H1 (cell line): Measurements from ENCODE around the gene FLVCR2. TPM values are rescaled to one million over a fixed set of nuclear protein-coding genes. Genes with fewer than 3 reads are reported as not detected.

Experiments used
- CTCF ChIA-PET: fragments of 300-600 bp; sonication (Branson Sonifier 250); formaldehyde crosslinking; loops from one replicate; lab custom pipeline; 2021; ENCODE audit not compliant: partially characterized antibody; lab: Charles Lee
- POLR2A ChIA-PET: fragments of 300-600 bp; sonication (Branson Sonifier 250); formaldehyde crosslinking; loops from one replicate; lab custom pipeline; 2021; ENCODE audit warnings: inconsistent platforms; ENCODE audit not compliant: partially characterized antibody; lab: Charles Lee
- DNase-seq, 2 experiments: peaks; one replicate each; pipeline versions ENCODE4 v3.0.0 to v3.0.0-alpha.2; 2010 to 2022; ENCODE audit warnings: low spot score in 2 of 2, low read depth in 1 of 2, mixed read lengths in 1 of 2
- FAIRE-seq: peaks from 2 replicates; lab custom pipeline; 2011; peaks lifted over from hg19 to GRCh38; lab: Jason Lieb, UNC
- H2AFZ ChIP-seq: 2 replicates; pipeline ENCODE4 v1.8.1; 2012; ENCODE audit warnings: low read length, inconsistent platforms
- H2AK5ac ChIP-seq: 2 replicates; pipeline ENCODE4 v1.6.1; 2013; ENCODE audit warnings: low read depth, low read length
- H2BK120ac ChIP-seq: replicated peaks from 2 replicates; pipeline ENCODE3; 2013; ENCODE audit warnings: low read depth, low read length, inconsistent platforms
- H2BK12ac ChIP-seq: 2 replicates; pipeline ENCODE4 v1.6.1; 2013; ENCODE audit warnings: low read depth, low read length
- H2BK15ac ChIP-seq: 2 replicates; pipeline ENCODE4 v1.6.1; 2013; ENCODE audit warnings: low read length
- H2BK20ac ChIP-seq: 2 replicates; pipeline ENCODE4 v1.6.1; 2013; ENCODE audit warnings: low read length
- H2BK5ac ChIP-seq: 2 replicates; pipeline ENCODE4 v1.6.1; 2013; ENCODE audit warnings: low read depth, low read length
- H3K14ac ChIP-seq: 2 replicates; pipeline ENCODE4 v1.6.1; 2013; ENCODE audit warnings: inconsistent platforms; ENCODE audit not compliant: insufficient read length
- H3K18ac ChIP-seq: 2 replicates; pipeline ENCODE4 v1.6.1; 2013; ENCODE audit warnings: low read length; ENCODE audit errors: extremely low read depth
- H3K23ac ChIP-seq: 2 replicates; pipeline ENCODE4 v1.6.1; 2013; ENCODE audit warnings: inconsistent platforms; ENCODE audit not compliant: insufficient read length
- H3K23me2 ChIP-seq: 2 replicates; pipeline ENCODE4 v1.6.1; 2013; ENCODE audit warnings: low read depth, low read length
- H3K27ac ChIP-seq: 2 replicates; pipeline ENCODE4 v1.6.1; 2011; ENCODE audit warnings: low read depth, low read length, inconsistent platforms
- H3K27me3 ChIP-seq, 4 experiments: replicated peaks in 1 of 4; 1 replicate in 1 of 4; 2 replicates in 3 of 4; pipeline versions ENCODE4 v1.6.1 to v1.8.1; 2011 to 2013; ENCODE audit warnings: low read length in 3 of 4, mild to moderate bottlenecking in 3 of 4, inconsistent platforms in 2 of 4, mixed read lengths in 2 of 4, moderate library complexity in 1 of 4; ENCODE audit not compliant: control insufficient read depth in 3 of 4, insufficient read depth in 3 of 4; ENCODE audit errors: extremely low read depth in 1 of 4
- H3K36me3 ChIP-seq, 4 experiments: 2 replicates each; pipeline versions ENCODE4 v1.6.1 to v1.8.1; 2011 to 2013; ENCODE audit warnings: mild to moderate bottlenecking in 4 of 4, low read length in 3 of 4, moderate library complexity in 2 of 4, control low read depth in 1 of 4, inconsistent platforms in 1 of 4; ENCODE audit not compliant: insufficient read depth in 4 of 4, control insufficient read depth in 2 of 4
- H3K4ac ChIP-seq: replicated peaks from 2 replicates; pipeline ENCODE3; 2013; ENCODE audit warnings: low read length, low read depth, mixed read lengths, inconsistent platforms; ENCODE audit not compliant: insufficient read length
- H3K4me1 ChIP-seq, 4 experiments: replicated peaks in 1 of 4; 1 replicate in 1 of 4; 2 replicates in 3 of 4; pipeline versions ENCODE4 v1.6.1 to v1.8.1; 2011 to 2013; ENCODE audit warnings: low read length in 3 of 4, inconsistent platforms in 2 of 4, mixed read lengths in 1 of 4; ENCODE audit not compliant: insufficient read depth in 4 of 4, control insufficient read depth in 3 of 4
- H3K4me2 ChIP-seq, 2 experiments: 2 replicates each; pipeline versions ENCODE4 v1.6.1 to v1.8.1; 2011 to 2013; ENCODE audit warnings: low read depth in 2 of 2, low read length in 2 of 2, control low read depth in 1 of 2, inconsistent platforms in 1 of 2, mild to moderate bottlenecking in 1 of 2; ENCODE audit not compliant: insufficient read depth in 1 of 2
- H3K4me3 ChIP-seq, 4 experiments: fragments of 200-600, 300-600 bp in 1 of 4; sonication (generic), shearing (Covaris generic), sonication (Bioruptor Twin) in 1 of 4; 2 replicates each; pipeline versions ENCODE4 v1.5.1 to v1.8.1; 2011 to 2016; ENCODE audit warnings: low read length in 4 of 4, low read depth in 3 of 4, control low read depth in 2 of 4, inconsistent platforms in 2 of 4, mild to moderate bottlenecking in 2 of 4, mixed read lengths in 1 of 4, moderate library complexity in 1 of 4; ENCODE audit not compliant: insufficient read depth in 2 of 4; ENCODE audit errors: extremely low read depth in 1 of 4
- H3K56ac ChIP-seq: replicated peaks from 2 replicates; pipeline ENCODE3; 2013; ENCODE audit warnings: low read depth, mild to moderate bottlenecking, mixed read lengths, low read length, inconsistent platforms; ENCODE audit not compliant: insufficient read length
- H3K79me1 ChIP-seq: 2 replicates; pipeline ENCODE4 v1.6.1; 2013; ENCODE audit warnings: low read depth, low read length, control low read depth
- H3K79me2 ChIP-seq, 2 experiments: 2 replicates each; pipeline versions ENCODE4 v1.6.1 to v1.8.1; 2012 to 2013; ENCODE audit warnings: low read length in 2 of 2, mild to moderate bottlenecking in 2 of 2, inconsistent platforms in 1 of 2; ENCODE audit not compliant: insufficient read depth in 2 of 2, control insufficient read depth in 1 of 2
- H3K9ac ChIP-seq, 4 experiments: replicated peaks in 1 of 4; 1 replicate in 1 of 4; 2 replicates in 3 of 4; pipeline versions ENCODE4 v1.6.1 to v1.8.1; 2011 to 2013; ENCODE audit warnings: low read depth in 3 of 4, low read length in 3 of 4, control low read depth in 2 of 4, mild to moderate bottlenecking in 2 of 4, moderate library complexity in 2 of 4, inconsistent platforms in 1 of 4; ENCODE audit errors: extremely low read depth in 1 of 4
- H3K9me3 ChIP-seq, 2 experiments: 2 replicates each; pipeline versions ENCODE4 v1.6.1 to v1.8.1; 2012 to 2013; ENCODE audit warnings: mild to moderate bottlenecking in 2 of 2, moderate library complexity in 2 of 2, control low read depth in 1 of 2, inconsistent platforms in 1 of 2, low read depth in 1 of 2, low read length in 1 of 2, mixed read lengths in 1 of 2; ENCODE audit not compliant: insufficient read depth in 2 of 2
- H4K20me1 ChIP-seq, 2 experiments: replicated peaks in 1 of 2; 2 replicates each; pipeline versions ENCODE3 to v1.8.1; 2011 to 2013; ENCODE audit warnings: inconsistent platforms in 2 of 2, low read length in 2 of 2, mild to moderate bottlenecking in 1 of 2; ENCODE audit not compliant: insufficient read depth in 2 of 2, control insufficient read depth in 1 of 2
- H4K5ac ChIP-seq: 2 replicates; pipeline ENCODE4 v1.6.1; 2013; ENCODE audit warnings: low read length, low read depth, mixed read lengths, inconsistent platforms; ENCODE audit not compliant: insufficient read length
- H4K8ac ChIP-seq: 2 replicates; pipeline ENCODE4 v1.8.0; 2013; ENCODE audit warnings: mild to moderate bottlenecking, moderate library complexity, low read length, inconsistent platforms; ENCODE audit not compliant: insufficient read depth; ENCODE audit errors: extremely low read depth
- H4K91ac ChIP-seq: replicated peaks from 2 replicates; pipeline ENCODE3; 2013; ENCODE audit warnings: low read length, mixed read lengths, inconsistent platforms; ENCODE audit not compliant: insufficient read length
- BCL11A ChIP-seq, 2 experiments: IDR thresholded peaks; one replicate each; pipeline ENCODE4 v1.6.1; 2011; ENCODE audit warnings: low read depth in 2 of 2, low read length in 2 of 2, mild to moderate bottlenecking in 2 of 2
- BRCA1 ChIP-seq: IDR thresholded peaks from 2 replicates; pipeline ENCODE4 v1.6.1; 2012; ENCODE audit warnings: low read depth, low read length, improper control_type of control experiment
- CEBPB ChIP-seq: IDR thresholded peaks from 2 replicates; pipeline ENCODE4 v1.6.1; 2012; ENCODE audit warnings: low read depth, low read length
- CHD1 ChIP-seq: IDR thresholded peaks from 2 replicates; pipeline ENCODE4 v1.6.1; 2012; ENCODE audit warnings: low read depth, low read length, improper control_type of control experiment
- EGR1 ChIP-seq: IDR thresholded peaks from 2 replicates; pipeline ENCODE4 v1.6.1; 2011; ENCODE audit warnings: low read depth, low read length, borderline replicate concordance
- SAP30 ChIP-seq: fragments of 300-600 bp; sonication (generic); IDR thresholded peaks from 2 replicates; pipeline ENCODE4 v1.7.1; 2012; ENCODE audit warnings: low read length, moderate library complexity, mild to moderate bottlenecking, inconsistent platforms; ENCODE audit not compliant: insufficient read depth, insufficient replicate concordance
- SIN3A ChIP-seq, 2 experiments: IDR thresholded peaks in 1 of 2; conservative IDR thresholded peaks in 1 of 2; 2 replicates each; pipeline ENCODE4 v1.6.1; 2011 to 2012; ENCODE audit warnings: low read length in 2 of 2, improper control_type of control experiment in 1 of 2, low read depth in 1 of 2, mild to moderate bottlenecking in 1 of 2
- TEAD4 ChIP-seq: IDR thresholded peaks from 2 replicates; pipeline ENCODE4 v1.6.1; 2012; ENCODE audit warnings: low read depth, low read length, inconsistent platforms, mixed read lengths
- YY1 ChIP-seq: IDR thresholded peaks from 2 replicates; pipeline ENCODE4 v1.6.1; 2011; ENCODE audit warnings: low read depth, mild to moderate bottlenecking, low read length
- WGBS, 2 experiments: shearing (Covaris generic) in 1 of 2; methylation state at CpG; one replicate each; pipeline versions ENCODE4 v1.1.6 to v1.1.7; 2013 to 2015; ENCODE audit warnings: low lambda C conversion rate in 2 of 2, mixed read lengths in 2 of 2, inconsistent platforms in 1 of 2, low coverage in 1 of 2, missing lambda C conversion rate in 1 of 2; ENCODE audit not compliant: insufficient replicate concordance in 2 of 2, insufficient coverage in 1 of 2, insufficient read length in 1 of 2; ENCODE audit errors: extremely low coverage in 1 of 2, missing lambda C conversion rate in 1 of 2; 5-methylcytosine and 5-hydroxymethylcytosine counted together
- polyA plus RNA-seq, 7 experiments: library from polyadenylated mRNA; depleted of rRNA in 3 of 7; stranded (reverse) in 5 of 7; unstranded in 2 of 7; fragments of >200 nt in 5 of 7; fragments of 200-250 nt in 2 of 7; gene quantifications; 1 replicate in 5 of 7; 2 replicates in 1 of 7; 4 replicates in 1 of 7; pipeline versions ENCODE4 v1.2.1 to v1.2.3, GENCODE V29; 2011 to 2013; ENCODE audit warnings: missing spikeins in 2 of 7, mixed read lengths in 2 of 7
- total RNA-seq: library from RNA; stranded (reverse); fragmentation: NEBNext Ultra II Directional; extraction: Animal tissue kit (Norgen Biotek cat#: 25700); gene quantifications from 2 replicates; pipeline ENCODE4 v1.2.1, GENCODE V29; 2021
- TF ChIP-seq, protein P1 (sequence below): IDR thresholded peaks from 2 replicates; pipeline ENCODE4 v1.6.1; 2012; ENCODE audit warnings: inconsistent platforms
- TF ChIP-seq, protein P2 (sequence below): IDR thresholded peaks from 2 replicates; pipeline ENCODE4 v1.6.1; 2012; ENCODE audit warnings: inconsistent platforms
- TF ChIP-seq, protein P3 (sequence below): IDR thresholded peaks from 2 replicates; pipeline ENCODE4 v1.6.1; 2011; ENCODE audit warnings: low read length, improper control_type of control experiment

FLVCR2 gene
- total and polyA plus RNA-seq, 2 of the 8 experiments (the other 6 are each of a cell fraction or from before 2014, with no cell fraction given): 7.1 to 8.2 TPM

DNA sequence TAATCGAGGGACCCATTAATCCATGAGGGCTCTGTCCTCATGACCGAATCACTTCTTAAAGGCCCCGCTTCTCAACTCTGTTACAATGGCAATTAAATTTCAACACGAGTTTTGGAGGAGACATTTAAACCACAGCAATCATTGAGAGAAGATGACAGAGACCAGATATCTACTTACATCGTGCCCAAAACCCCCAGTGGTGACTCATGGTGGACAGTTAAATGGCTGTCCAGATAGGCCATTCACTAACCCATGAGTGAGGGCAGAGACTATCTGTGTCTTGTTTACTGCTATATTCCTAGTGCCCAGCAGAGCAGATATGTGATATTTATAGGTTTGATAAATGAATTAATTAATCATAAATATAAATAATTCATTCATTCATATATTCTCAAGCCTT, 20.0 kb upstream of the FLVCR2 start:
- CTCF ChIA-PET: interaction anchor here (1.9 to 10.5 kb wide), 2 partner anchors 36 to 96 kb away, joined by 6 to 135 read pairs; partner anchors contain the start of gene BATF
- FAIRE-seq (no peak), DNase-seq (no peak)
- Histone ChIP-seq H3K36me3 (no peaks in the 10 kb centered on the region), H3K4me1 (peaks cover 0 to 11% (median 3%) of the 10 kb centered on the region in 4 experiments; a peak in 3 of 7 replicates), H3K23ac (no peak overlapping the region), H3K56ac (no peak overlapping the region), H2BK120ac (no peak overlapping the region), H2AFZ (no peak overlapping the region), H3K4me2 (no peak overlapping the region), H4K8ac (no peak overlapping the region), H2BK15ac (no peak overlapping the region), H2BK12ac (no peak overlapping the region), H3K23me2 (no peaks in the 10 kb centered on the region), H3K18ac (no peak overlapping the region), H4K91ac (no peak overlapping the region), H3K79me2 (no peaks in the 10 kb centered on the region), H3K4me3 (no peak overlapping the region), H3K27ac (no peak overlapping the region), H4K20me1 (no peaks in the 10 kb centered on the region), H3K9ac (no peak overlapping the region), H2BK5ac (no peak overlapping the region), H4K5ac (no peak overlapping the region), H2AK5ac (no peak overlapping the region), H3K4ac (no peak overlapping the region), H3K79me1 (no peaks in the 10 kb centered on the region), H2BK20ac (no peak overlapping the region), H3K14ac (no peak overlapping the region), H3K27me3 (no peaks in the 10 kb centered on the region), H3K9me3 (peaks cover 3% of the 10 kb centered on the region in 2 experiments; a peak in 2 of 4 replicates)
- POLR2A ChIA-PET: no interaction called here
- WGBS, 2 experiments: 94% methylated on average over 5 of the region's 5 CpGs; no CpG with 5 or more reads in 1 of the 2 experiments
- TF ChIP-seq, protein P1, sequence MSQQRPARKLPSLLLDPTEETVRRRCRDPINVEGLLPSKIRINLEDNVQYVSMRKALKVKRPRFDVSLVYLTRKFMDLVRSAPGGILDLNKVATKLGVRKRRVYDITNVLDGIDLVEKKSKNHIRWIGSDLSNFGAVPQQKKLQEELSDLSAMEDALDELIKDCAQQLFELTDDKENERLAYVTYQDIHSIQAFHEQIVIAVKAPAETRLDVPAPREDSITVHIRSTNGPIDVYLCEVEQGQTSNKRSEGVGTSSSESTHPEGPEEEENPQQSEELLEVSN: no peak
- TF ChIP-seq, protein P2, sequence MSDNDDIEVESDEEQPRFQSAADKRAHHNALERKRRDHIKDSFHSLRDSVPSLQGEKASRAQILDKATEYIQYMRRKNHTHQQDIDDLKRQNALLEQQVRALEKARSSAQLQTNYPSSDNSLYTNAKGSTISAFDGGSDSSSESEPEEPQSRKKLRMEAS: no peak
- TF ChIP-seq SIN3A (conservative IDR thresholded peaks at IDR 0.05 in 1 of 2, IDR thresholded peaks at IDR 0.05 in 1 of 2; ENCODE audit: low read depth in 1 of 2, low read length in 2 of 2) (no peak), BRCA1 (no peak), EGR1 (no peak), CEBPB (no peak), CHD1 (no peak), SAP30 (no peak), TEAD4 (no peak), YY1 (no peak), BCL11A (IDR thresholded peaks at IDR 0.05; ENCODE audit: low read depth in 2 of 2, low read length in 2 of 2) (no peak)
- TF ChIP-seq, protein P3, sequence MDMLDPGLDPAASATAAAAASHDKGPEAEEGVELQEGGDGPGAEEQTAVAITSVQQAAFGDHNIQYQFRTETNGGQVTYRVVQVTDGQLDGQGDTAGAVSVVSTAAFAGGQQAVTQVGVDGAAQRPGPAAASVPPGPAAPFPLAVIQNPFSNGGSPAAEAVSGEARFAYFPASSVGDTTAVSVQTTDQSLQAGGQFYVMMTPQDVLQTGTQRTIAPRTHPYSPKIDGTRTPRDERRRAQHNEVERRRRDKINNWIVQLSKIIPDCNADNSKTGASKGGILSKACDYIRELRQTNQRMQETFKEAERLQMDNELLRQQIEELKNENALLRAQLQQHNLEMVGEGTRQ: no peak
